B cell (primary cell): ENCODE data around the gene ELMO1. TPM values are rescaled to one million over a fixed set of nuclear protein-coding genes. Genes with fewer than 3 reads are reported as not detected.

Experiments used
- ATAC-seq: fragments of 200-7000 bp; cut with Tn5 transposase; one replicate; pipeline ENCODE4 v1.10.0; 2021; ENCODE audit warnings: low read depth, mild to moderate bottlenecking, moderate number of reproducible peaks, moderate library complexity
- CTCF ChIA-PET: fragments of 350-600 bp; sonication (Branson Sonifier 250); formaldehyde crosslinking; loops from one replicate; lab custom pipeline; 2021; ENCODE audit warnings: antibody characterized with exemption, inconsistent platforms; lab: Charles Lee
- POLR2A ChIA-PET: fragments of 350-600 bp; sonication (Branson Sonifier 250); formaldehyde crosslinking; loops from one replicate; lab custom pipeline; 2021; ENCODE audit warnings: antibody characterized with exemption; lab: Charles Lee
- DNase-seq: peaks from one replicate; pipeline ENCODE4 v3.0.0; 2013
- H2AFZ ChIP-seq: 2 replicates; pipeline ENCODE4 v1.6.1; 2012; ENCODE audit warnings: mild to moderate bottlenecking, low read depth, low read length; ENCODE audit not compliant: insufficient read depth, poor library complexity, severe bottlenecking
- H3K27ac ChIP-seq, 2 donors: 1 replicate in 1 of 2; 2 replicates in 1 of 2; pipeline ENCODE4 v1.5.1; 2012 to 2013; ENCODE audit warnings: low read length in 2 of 2, mild to moderate bottlenecking in 2 of 2, moderate library complexity in 1 of 2
- H3K27me3 ChIP-seq, 4 experiments: fragments of 200-600 bp in 1 of 4; sonication (generic) in 1 of 4; replicated peaks in 1 of 4; 1 replicate in 2 of 4; 2 replicates in 2 of 4; pipeline versions ENCODE4 v1.6.1 to v1.7.0; 2013 to 2016; ENCODE audit warnings: low read length in 3 of 4, mild to moderate bottlenecking in 2 of 4, mixed read lengths in 1 of 4, moderate library complexity in 1 of 4; ENCODE audit not compliant: insufficient read depth in 4 of 4, control insufficient read depth in 3 of 4; ENCODE audit errors: control extremely low read depth in 1 of 4
- H3K36me3 ChIP-seq, 2 experiments: replicated peaks in 1 of 2; 1 replicate in 1 of 2; 2 replicates in 1 of 2; pipeline versions ENCODE4 v1.6.1 to v1.7.1; 2013; ENCODE audit warnings: low read length in 1 of 2; ENCODE audit not compliant: insufficient read depth in 2 of 2, control insufficient read depth in 1 of 2; ENCODE audit errors: control extremely low read depth in 1 of 2, extremely low read depth in 1 of 2
- H3K4me1 ChIP-seq, 2 donors: fragments of 200-600 bp in 1 of 2; sonication (generic) in 1 of 2; 1 replicate in 1 of 2; 2 replicates in 1 of 2; pipeline versions ENCODE4 v1.5.1 to v1.6.1; 2013 to 2017; ENCODE audit warnings: low read length in 2 of 2; ENCODE audit not compliant: control insufficient read depth in 2 of 2, insufficient read depth in 2 of 2
- H3K4me2 ChIP-seq: replicated peaks from 2 replicates; pipeline ENCODE3; 2012; ENCODE audit warnings: mild to moderate bottlenecking, low read depth, low read length; ENCODE audit not compliant: poor library complexity, severe bottlenecking
- H3K4me3 ChIP-seq, 5 experiments: fragments of 200-600 bp in 1 of 5; sonication (generic) in 1 of 5; 1 replicate in 3 of 5; 2 replicates in 2 of 5; pipeline versions ENCODE4 v1.5.1 to v1.7.0; 2011 to 2016; ENCODE audit warnings: low read length in 4 of 5, mild to moderate bottlenecking in 4 of 5, low read depth in 2 of 5, control low read depth in 1 of 5, moderate library complexity in 1 of 5; ENCODE audit not compliant: insufficient read depth in 1 of 5; ENCODE audit errors: control extremely low read depth in 1 of 5, extremely low read depth in 1 of 5
- H3K79me2 ChIP-seq: fragments of 200-600 bp; sonication (generic); one replicate; pipeline ENCODE4 v1.6.0; 2016; ENCODE audit warnings: low read length; ENCODE audit not compliant: control insufficient read depth, insufficient read depth
- H3K9ac ChIP-seq: fragments of 200-600 bp; sonication (generic); 2 replicates; pipeline ENCODE4 v1.6.1; 2017; ENCODE audit warnings: mild to moderate bottlenecking, low read length, moderate library complexity
- H3K9me3 ChIP-seq, 3 donors: one replicate each; pipeline versions ENCODE4 v1.6.1 to v1.7.1; 2013; ENCODE audit warnings: low read length in 2 of 3; ENCODE audit not compliant: control insufficient read depth in 2 of 3, insufficient read depth in 1 of 3; ENCODE audit errors: control extremely low read depth in 1 of 3
- H4K20me1 ChIP-seq: 2 replicates; pipeline ENCODE4 v1.6.0; 2012; ENCODE audit warnings: mild to moderate bottlenecking, low read length; ENCODE audit not compliant: insufficient read depth, control insufficient read depth, poor library complexity, severe bottlenecking
- H3K27ac Mint-ChIP-seq: one replicate; pipeline ENCODE4 v1.8.0; 2021; ENCODE audit warnings: mixed read lengths
- H3K27me3 Mint-ChIP-seq: one replicate; pipeline ENCODE4 v1.8.0; 2021; ENCODE audit warnings: mixed read lengths
- H3K4me1 Mint-ChIP-seq: one replicate; pipeline ENCODE4 v1.8.0; 2021; ENCODE audit warnings: mixed read lengths
- H3K4me3 Mint-ChIP-seq: one replicate; pipeline ENCODE4 v1.8.0; 2021; ENCODE audit warnings: mixed read lengths
- H3K9me3 Mint-ChIP-seq: one replicate; pipeline ENCODE4 v1.8.0; 2022; ENCODE audit warnings: mixed read lengths; ENCODE audit not compliant: insufficient read depth
- EZH2 ChIP-seq: IDR thresholded peaks from 2 replicates; pipeline ENCODE4 v1.6.1; 2012; ENCODE audit warnings: borderline replicate concordance, low read depth, mild to moderate bottlenecking, moderate library complexity, low read length; ENCODE audit not compliant: insufficient read depth, poor library complexity, severe bottlenecking
- WGBS: methylation state at CpG from one replicate; pipeline ENCODE4 v1.1.5; 2013; ENCODE audit warnings: missing lambda C conversion rate; ENCODE audit not compliant: insufficient coverage; 5-methylcytosine and 5-hydroxymethylcytosine counted together
- intact Hi-C: fragments of 100-400 bp; cut with micrococcal nuclease; formaldehyde crosslinking; loops from one replicate; pipeline ENCODE4 v1.10.0; 2022
- polyA plus RNA-seq: library from polyadenylated mRNA; depleted of rRNA; stranded (reverse); fragments of >200 nt; gene quantifications from 2 replicates; pipeline ENCODE4 v1.2.3, GENCODE V29; 2012
- total RNA-seq, 2 donors: library from RNA; stranded (reverse); fragments of 120-200 nt in 1 of 2; gene quantifications; 1 replicate in 1 of 2; 2 replicates in 1 of 2; pipeline versions ENCODE4 v1.2.3 to v1.2.4, GENCODE V29; 2013 to 2022
- TF ChIP-seq, protein P1 (sequence below): fragments of 200-600 bp; IDR thresholded peaks from one replicate; pipeline ENCODE4 v1.8.0; 2022; ENCODE audit warnings: antibody characterized with exemption, mild to moderate bottlenecking

Gene ELMO1
- total and polyA plus RNA-seq, 2 donors (not counting 1 experiment from before 2014, with no cell fraction given), result 44.7 to 177 TPM

DNA sequence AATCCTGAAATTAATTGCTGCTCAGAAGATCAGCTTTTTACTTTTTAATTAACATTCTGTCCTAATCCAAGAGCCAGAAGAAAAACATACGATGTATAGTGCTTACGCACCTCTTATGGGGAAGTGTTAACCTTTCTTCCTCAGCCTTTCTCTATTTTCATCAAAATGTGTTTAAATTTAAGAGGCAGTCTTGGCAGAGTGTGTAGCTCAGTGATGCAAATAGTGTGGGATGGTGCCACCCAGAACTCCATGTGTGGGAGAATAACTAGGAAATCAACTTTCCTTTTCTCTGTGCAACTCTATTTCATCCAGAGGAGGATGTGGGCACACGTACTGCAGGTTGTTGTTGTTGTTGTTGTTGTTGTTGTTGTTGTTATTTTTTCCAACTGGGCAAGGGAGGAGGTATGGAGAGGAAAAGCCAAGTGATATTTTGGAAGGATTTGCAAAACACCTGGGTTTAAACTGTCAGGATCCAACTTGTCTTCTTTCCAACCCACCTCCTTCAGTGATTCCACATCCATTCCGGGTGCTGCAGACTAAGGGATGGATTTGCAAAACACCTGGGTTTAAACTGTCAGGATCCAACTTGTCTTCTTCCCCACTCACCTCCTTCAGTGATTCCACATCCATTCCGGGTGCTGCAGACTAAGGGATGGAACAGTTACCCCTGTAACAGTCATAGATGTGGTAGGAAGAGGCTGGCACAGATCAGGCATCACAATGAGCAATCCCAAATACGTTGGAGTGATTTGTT lies 19.8 kb downstream of the ELMO1 start:
- Histone ChIP-seq H3K9me3 (no peaks in the 10 kb centered on the region), H3K36me3 (peaks cover 0 to 9% of the 10 kb centered on the region in 2 experiments), H3K9ac (no peak overlapping the region), H3K4me1 (peaks cover 33 to 39% of the 10 kb centered on the region in 2 donors), H2AFZ (no peak overlapping the region), H3K27me3 (no peaks in the 10 kb centered on the region), H3K4me3 (no peak overlapping the region), H3K79me2 (peaks cover 89% of the 10 kb centered on the region), H3K4me2 (no peak overlapping the region), H4K20me1 (peaks cover 55% of the 10 kb centered on the region), H3K27ac (no peak overlapping the region)
- Mint-ChIP-seq H3K27me3 (no peaks in the 10 kb centered on the region), H3K4me1 (peaks cover 62% of the 10 kb centered on the region), H3K9me3 (no peaks in the 10 kb centered on the region), H3K4me3 (no peak overlapping the region), H3K27ac (no peak overlapping the region)
- no peak for DNase-seq
- ATAC-seq, result no peak
- TF ChIP-seq EZH2, result no peak
- TF ChIP-seq, protein P1, sequence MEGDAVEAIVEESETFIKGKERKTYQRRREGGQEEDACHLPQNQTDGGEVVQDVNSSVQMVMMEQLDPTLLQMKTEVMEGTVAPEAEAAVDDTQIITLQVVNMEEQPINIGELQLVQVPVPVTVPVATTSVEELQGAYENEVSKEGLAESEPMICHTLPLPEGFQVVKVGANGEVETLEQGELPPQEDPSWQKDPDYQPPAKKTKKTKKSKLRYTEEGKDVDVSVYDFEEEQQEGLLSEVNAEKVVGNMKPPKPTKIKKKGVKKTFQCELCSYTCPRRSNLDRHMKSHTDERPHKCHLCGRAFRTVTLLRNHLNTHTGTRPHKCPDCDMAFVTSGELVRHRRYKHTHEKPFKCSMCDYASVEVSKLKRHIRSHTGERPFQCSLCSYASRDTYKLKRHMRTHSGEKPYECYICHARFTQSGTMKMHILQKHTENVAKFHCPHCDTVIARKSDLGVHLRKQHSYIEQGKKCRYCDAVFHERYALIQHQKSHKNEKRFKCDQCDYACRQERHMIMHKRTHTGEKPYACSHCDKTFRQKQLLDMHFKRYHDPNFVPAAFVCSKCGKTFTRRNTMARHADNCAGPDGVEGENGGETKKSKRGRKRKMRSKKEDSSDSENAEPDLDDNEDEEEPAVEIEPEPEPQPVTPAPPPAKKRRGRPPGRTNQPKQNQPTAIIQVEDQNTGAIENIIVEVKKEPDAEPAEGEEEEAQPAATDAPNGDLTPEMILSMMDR, result no peak
- 100% methylated on average over 2 of the region's 6 CpGs for WGBS
- intact Hi-C loops, result no loop called here
- ChIA-PET POLR2A (no interaction called here), CTCF (no interaction called here)

DNA sequence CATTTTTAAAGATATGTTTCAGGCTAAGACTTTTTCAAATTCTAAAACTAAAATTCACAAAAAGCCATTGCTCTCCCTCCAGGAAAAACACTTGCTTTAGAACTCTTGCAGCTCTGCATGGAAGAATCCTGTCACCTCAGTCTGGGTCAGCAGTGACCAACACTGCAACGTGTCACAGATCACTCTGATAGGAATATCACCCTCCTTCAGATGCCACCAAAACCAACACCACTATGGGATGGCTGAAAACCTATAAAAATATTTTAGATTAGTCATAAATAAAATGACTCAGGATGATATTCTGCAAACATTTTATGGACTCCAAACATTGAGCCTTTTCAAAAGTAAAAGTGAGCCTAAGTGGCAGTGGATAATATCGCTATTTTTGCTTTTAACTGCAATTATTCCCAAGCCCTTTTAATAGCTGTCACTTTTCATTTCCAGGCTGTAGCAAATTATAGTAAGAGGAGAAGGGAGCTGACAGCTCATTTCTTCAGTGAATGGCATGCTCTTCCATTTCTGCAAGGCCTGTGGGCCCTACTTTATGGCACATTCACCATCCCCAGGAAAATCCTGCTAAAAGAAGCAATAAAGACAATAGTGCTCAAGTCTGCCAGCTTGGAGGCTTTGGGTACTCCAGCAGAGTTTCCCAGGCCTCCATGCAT lies 21.3 kb downstream of the ELMO1 start:
- Mint-ChIP-seq H3K27me3 (no peaks in the 10 kb centered on the region), H3K27ac (no peak overlapping the region), H3K4me1 (peaks cover 52% of the 10 kb centered on the region), H3K4me3 (no peak overlapping the region), H3K9me3 (no peaks in the 10 kb centered on the region)
- Histone ChIP-seq H3K27ac (no peak overlapping the region), H4K20me1 (peaks cover 43% of the 10 kb centered on the region), H3K9ac (no peak overlapping the region), H3K4me1 (peaks cover 25 to 30% of the 10 kb centered on the region in 2 donors), H3K4me3 (no peak overlapping the region), H3K27me3 (no peaks in the 10 kb centered on the region), H3K4me2 (no peak overlapping the region), H3K36me3 (peaks cover 0 to 9% of the 10 kb centered on the region in 2 experiments), H3K9me3 (no peaks in the 10 kb centered on the region), H3K79me2 (peaks cover 87% of the 10 kb centered on the region), H2AFZ (no peak overlapping the region)
- WGBS, result no CpG with 5 or more reads among the region's 2 CpGs
- TF ChIP-seq, protein P1, result no peak
- no peak for TF ChIP-seq EZH2
- intact Hi-C loops, result no loop called here
- CTCF ChIA-PET, result interaction anchor here (0.9 kb wide), 1 partner anchor 9 kb away, joined by 3 read pairs; no protein-coding TSS in a partner anchor
- DNase-seq (no peak), ATAC-seq (no peak)
- POLR2A ChIA-PET, result no interaction called here
